Measurements from ENCODE around the gene RCAN2. TPM values are rescaled to one million over a fixed set of nuclear protein-coding genes. Genes with fewer than 3 reads are reported as not detected.

RCAN2 gene
- polyA plus RNA-seq, 1 donor from 2014 or later, result 37.4 TPM

DNA sequence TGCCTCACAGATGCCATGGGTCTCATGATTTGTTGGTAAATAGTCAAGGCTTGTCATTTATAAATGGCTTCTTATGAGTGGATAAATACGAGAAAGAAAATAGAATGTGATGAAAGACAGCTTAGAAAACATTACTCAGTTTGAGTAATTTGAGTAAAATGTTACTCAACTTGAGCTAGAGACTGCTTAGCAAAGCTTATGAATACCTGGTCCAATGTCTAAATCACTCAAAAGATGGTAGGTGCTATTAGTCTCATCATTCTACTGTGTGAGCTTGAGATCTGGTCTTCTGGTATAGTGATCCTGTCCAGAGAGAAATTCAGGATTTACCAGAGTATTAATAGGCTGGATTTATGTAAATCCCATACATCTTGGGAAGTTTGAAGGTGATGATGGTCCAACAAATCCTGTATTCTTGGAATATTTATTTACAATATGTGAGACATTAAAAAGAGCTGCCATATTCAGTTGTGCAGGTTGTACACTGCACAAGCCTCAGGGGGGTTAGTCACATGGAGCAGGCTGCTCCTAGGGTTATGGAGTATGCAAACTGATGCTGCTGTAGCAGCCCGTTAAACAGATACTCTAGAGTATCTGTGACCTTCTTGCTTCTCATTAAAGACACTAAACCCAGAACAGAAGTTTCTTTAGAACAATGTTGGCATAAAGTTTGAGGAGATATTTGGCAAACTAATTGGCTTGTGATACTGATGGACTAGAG is 112.9 kb downstream of the RCAN2 start:
- Histone ChIP-seq H4K20me1 (ENCODE audit: insufficient read depth) (no peaks in the 10 kb centered on the region), H3K36me3 (ENCODE audit: insufficient read depth, low read length) (no peaks in the 10 kb centered on the region), H3K27me3 (ENCODE audit: insufficient read depth, low read depth, low read length) (no peaks in the 10 kb centered on the region), H3F3A (ENCODE audit: insufficient read depth, low read length, poor library complexity, severe bottlenecking) (no peaks in the 10 kb centered on the region), H3K9ac (ENCODE audit: low read length) (no peak overlapping the region), H3K79me2 (replicated peaks; ENCODE audit: insufficient read depth, low read length) (no peaks in the 10 kb centered on the region), H3K4me2 (ENCODE audit: low read length) (no peak overlapping the region), H3K27ac (ENCODE audit: low read length) (no peak overlapping the region), H2AFZ (ENCODE audit: low read depth, low read length) (no peak overlapping the region), H3K9me2 (ENCODE audit: insufficient read depth, low read length) (no peaks in the 10 kb centered on the region), H3K4me3 (ENCODE audit: low read length) (no peak overlapping the region), H3K9me3 (ENCODE audit: low read length) (no peaks in the 10 kb centered on the region)
- TF ChIP-seq RAD21 (conservative IDR thresholded peaks at IDR 0.05) (no peak), EZH2 (IDR thresholded peaks at IDR 0.05; ENCODE audit: borderline replicate concordance, insufficient read depth, low read length, poor library complexity, severe bottlenecking) (no peak), EP300 (conservative IDR thresholded peaks at IDR 0.05; ENCODE audit: poor library complexity, severe bottlenecking) (no peak), POLR2AphosphoS5 (IDR thresholded peaks at IDR 0.05) (no peak), SMC3 (conservative IDR thresholded peaks at IDR 0.05; ENCODE audit: poor library complexity) (no peak)
- TF ChIP-seq, protein P1, sequence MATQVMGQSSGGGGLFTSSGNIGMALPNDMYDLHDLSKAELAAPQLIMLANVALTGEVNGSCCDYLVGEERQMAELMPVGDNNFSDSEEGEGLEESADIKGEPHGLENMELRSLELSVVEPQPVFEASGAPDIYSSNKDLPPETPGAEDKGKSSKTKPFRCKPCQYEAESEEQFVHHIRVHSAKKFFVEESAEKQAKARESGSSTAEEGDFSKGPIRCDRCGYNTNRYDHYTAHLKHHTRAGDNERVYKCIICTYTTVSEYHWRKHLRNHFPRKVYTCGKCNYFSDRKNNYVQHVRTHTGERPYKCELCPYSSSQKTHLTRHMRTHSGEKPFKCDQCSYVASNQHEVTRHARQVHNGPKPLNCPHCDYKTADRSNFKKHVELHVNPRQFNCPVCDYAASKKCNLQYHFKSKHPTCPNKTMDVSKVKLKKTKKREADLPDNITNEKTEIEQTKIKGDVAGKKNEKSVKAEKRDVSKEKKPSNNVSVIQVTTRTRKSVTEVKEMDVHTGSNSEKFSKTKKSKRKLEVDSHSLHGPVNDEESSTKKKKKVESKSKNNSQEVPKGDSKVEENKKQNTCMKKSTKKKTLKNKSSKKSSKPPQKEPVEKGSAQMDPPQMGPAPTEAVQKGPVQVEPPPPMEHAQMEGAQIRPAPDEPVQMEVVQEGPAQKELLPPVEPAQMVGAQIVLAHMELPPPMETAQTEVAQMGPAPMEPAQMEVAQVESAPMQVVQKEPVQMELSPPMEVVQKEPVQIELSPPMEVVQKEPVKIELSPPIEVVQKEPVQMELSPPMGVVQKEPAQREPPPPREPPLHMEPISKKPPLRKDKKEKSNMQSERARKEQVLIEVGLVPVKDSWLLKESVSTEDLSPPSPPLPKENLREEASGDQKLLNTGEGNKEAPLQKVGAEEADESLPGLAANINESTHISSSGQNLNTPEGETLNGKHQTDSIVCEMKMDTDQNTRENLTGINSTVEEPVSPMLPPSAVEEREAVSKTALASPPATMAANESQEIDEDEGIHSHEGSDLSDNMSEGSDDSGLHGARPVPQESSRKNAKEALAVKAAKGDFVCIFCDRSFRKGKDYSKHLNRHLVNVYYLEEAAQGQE (IDR thresholded peaks at IDR 0.05; ENCODE audit: borderline replicate concordance), result no peak

DNA sequence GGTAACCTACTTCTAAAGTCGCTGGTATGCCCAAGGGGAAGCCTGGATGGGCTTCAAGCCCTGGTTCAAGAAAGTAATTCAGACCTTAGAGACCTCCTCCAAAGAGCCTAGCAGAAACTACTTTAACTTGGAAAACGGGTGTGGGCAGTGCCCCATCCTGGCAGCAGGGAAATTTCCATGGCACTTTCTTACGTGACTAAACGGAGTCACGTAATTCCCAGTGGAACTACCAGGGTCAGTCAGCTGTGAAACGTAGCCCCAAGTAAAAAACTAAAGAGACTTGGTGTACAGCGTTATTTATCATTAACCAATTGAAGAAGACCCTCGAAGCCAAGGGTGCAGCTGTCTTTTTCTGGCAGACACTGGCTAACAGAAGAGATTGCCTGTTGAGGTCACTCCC is 114.0 kb downstream of the RCAN2 start:
- no peaks in the 10 kb centered on the region for H3K79me2 ChIP-seq (replicated peaks; ENCODE audit: insufficient read depth, low read length)
- H3K9ac ChIP-seq (ENCODE audit: low read length), result no peak overlapping the region
- no peaks in the 10 kb centered on the region for H3K27me3 ChIP-seq (ENCODE audit: insufficient read depth, low read depth, low read length)
- H3K4me3 ChIP-seq (ENCODE audit: low read length), result no peak overlapping the region
- H3K4me2 ChIP-seq (ENCODE audit: low read length), result no peak overlapping the region
- H4K20me1 ChIP-seq (ENCODE audit: insufficient read depth), result no peaks in the 10 kb centered on the region
- no peak overlapping the region for H2AFZ ChIP-seq (ENCODE audit: low read depth, low read length)
- no peaks in the 10 kb centered on the region for H3F3A ChIP-seq (ENCODE audit: insufficient read depth, low read length, poor library complexity, severe bottlenecking)
- no peaks in the 10 kb centered on the region for H3K36me3 ChIP-seq (ENCODE audit: insufficient read depth, low read length)
- TF ChIP-seq EZH2 (IDR thresholded peaks at IDR 0.05; ENCODE audit: borderline replicate concordance, insufficient read depth, low read length, poor library complexity, severe bottlenecking), result no peak
- TF ChIP-seq EP300 (conservative IDR thresholded peaks at IDR 0.05; ENCODE audit: poor library complexity, severe bottlenecking), result no peak
- TF ChIP-seq RAD21 (conservative IDR thresholded peaks at IDR 0.05), result no peak
- TF ChIP-seq SMC3 (conservative IDR thresholded peaks at IDR 0.05; ENCODE audit: poor library complexity), result no peak
- TF ChIP-seq, protein P1 (IDR thresholded peaks at IDR 0.05; ENCODE audit: borderline replicate concordance), result no peak
- TF ChIP-seq POLR2AphosphoS5 (IDR thresholded peaks at IDR 0.05), result no peak
- TF ChIP-seq, protein P2, sequence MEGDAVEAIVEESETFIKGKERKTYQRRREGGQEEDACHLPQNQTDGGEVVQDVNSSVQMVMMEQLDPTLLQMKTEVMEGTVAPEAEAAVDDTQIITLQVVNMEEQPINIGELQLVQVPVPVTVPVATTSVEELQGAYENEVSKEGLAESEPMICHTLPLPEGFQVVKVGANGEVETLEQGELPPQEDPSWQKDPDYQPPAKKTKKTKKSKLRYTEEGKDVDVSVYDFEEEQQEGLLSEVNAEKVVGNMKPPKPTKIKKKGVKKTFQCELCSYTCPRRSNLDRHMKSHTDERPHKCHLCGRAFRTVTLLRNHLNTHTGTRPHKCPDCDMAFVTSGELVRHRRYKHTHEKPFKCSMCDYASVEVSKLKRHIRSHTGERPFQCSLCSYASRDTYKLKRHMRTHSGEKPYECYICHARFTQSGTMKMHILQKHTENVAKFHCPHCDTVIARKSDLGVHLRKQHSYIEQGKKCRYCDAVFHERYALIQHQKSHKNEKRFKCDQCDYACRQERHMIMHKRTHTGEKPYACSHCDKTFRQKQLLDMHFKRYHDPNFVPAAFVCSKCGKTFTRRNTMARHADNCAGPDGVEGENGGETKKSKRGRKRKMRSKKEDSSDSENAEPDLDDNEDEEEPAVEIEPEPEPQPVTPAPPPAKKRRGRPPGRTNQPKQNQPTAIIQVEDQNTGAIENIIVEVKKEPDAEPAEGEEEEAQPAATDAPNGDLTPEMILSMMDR (IDR thresholded peaks at IDR 0.05; ENCODE audit: poor library complexity, severe bottlenecking), result no peak
- TF ChIP-seq TAF1 (IDR thresholded peaks at IDR 0.05; ENCODE audit: low read depth), result no peak
- no peak for TF ChIP-seq MXI1 (conservative IDR thresholded peaks at IDR 0.05; ENCODE audit: poor library complexity, severe bottlenecking)
- H3K9me2 ChIP-seq (ENCODE audit: insufficient read depth, low read length), result no peaks in the 10 kb centered on the region
- H3K9me3 ChIP-seq (ENCODE audit: low read length), result no peaks in the 10 kb centered on the region
- H3K27ac ChIP-seq (ENCODE audit: low read length), result no peak overlapping the region
